ENCODE data around the gene OSBP2. TPM values are rescaled to one million over a fixed set of nuclear protein-coding genes. Genes with fewer than 3 reads are reported as not detected.

Gene OSBP2
- total and polyA plus RNA-seq, 9 donors: 1.3 to 5.1 (median 1.4) TPM

DNA sequence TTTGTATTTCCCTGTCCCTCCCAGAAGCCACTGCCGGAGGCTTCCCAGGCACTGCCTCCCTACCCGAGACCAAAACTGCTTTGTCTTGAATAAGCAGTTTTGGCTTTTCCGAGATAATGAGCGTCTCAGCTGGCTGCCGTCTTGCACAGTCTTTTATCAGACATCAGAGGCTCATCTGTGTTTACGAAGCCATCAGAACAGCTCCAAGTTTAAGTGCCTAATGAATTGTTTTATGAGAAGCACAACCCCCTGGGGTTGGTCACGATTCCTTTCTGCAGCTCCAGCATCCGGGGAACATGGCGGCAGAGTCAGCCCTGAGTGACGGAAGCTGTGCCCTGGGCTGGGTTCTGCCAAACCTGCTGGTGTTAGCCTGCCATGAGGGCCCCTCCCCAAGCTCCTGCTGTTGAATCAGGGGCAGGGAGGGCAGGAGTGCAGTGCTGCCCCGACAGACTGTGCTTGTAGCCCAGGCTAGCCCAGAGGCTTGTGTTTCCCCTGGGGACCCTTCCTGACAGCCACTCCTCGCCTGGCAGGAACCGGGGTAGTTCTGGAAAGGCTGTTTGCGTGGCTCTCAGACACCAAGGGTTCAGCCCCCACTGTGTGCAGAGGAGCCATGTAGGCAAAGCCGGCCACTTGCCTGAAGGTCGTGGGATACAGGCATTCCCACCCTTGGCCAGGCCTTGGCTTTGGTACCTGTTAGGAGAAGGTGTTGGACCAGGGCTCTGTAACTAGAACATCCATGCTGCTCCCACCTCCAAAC is 177.8 kb downstream of the OSBP2 start:
- no peak overlapping the region for H3K4me3 ChIP-seq
- H3K36me3 ChIP-seq: no peaks in the 10 kb centered on the region
- TF ChIP-seq, protein P1, sequence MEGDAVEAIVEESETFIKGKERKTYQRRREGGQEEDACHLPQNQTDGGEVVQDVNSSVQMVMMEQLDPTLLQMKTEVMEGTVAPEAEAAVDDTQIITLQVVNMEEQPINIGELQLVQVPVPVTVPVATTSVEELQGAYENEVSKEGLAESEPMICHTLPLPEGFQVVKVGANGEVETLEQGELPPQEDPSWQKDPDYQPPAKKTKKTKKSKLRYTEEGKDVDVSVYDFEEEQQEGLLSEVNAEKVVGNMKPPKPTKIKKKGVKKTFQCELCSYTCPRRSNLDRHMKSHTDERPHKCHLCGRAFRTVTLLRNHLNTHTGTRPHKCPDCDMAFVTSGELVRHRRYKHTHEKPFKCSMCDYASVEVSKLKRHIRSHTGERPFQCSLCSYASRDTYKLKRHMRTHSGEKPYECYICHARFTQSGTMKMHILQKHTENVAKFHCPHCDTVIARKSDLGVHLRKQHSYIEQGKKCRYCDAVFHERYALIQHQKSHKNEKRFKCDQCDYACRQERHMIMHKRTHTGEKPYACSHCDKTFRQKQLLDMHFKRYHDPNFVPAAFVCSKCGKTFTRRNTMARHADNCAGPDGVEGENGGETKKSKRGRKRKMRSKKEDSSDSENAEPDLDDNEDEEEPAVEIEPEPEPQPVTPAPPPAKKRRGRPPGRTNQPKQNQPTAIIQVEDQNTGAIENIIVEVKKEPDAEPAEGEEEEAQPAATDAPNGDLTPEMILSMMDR (IDR thresholded peaks at IDR 0.05): no peak
- TF ChIP-seq POLR2A (IDR thresholded peaks at IDR 0.05) (no peak), EP300 (IDR thresholded peaks at IDR 0.05) (no peak)
- intact Hi-C loops (cut with DNase I): no loop called here
- no peaks in the 10 kb centered on the region for H3K4me1 ChIP-seq (ENCODE audit: insufficient read depth)
- H3K9me3 ChIP-seq: no peaks in the 10 kb centered on the region
- 45 to 61% (median 59%) methylated on average over 16 of the region's 16 CpGs for WGBS, 3 donors
- no peak overlapping the region for H3K27ac ChIP-seq
- no peaks in the 10 kb centered on the region for H3K27me3 ChIP-seq
- DNase-seq: peak in 2 of 5 donors; percentile 4 to 14

GRCh38 chr22:30873086-30873650 is 178.5 kb downstream of the OSBP2 start:
- H3K9me3 ChIP-seq: no peaks in the 10 kb centered on the region
- WGBS, 3 donors: 94 to 95% (median 95%) methylated on average over 9 of the region's 9 CpGs
- no peak overlapping the region for H3K27ac ChIP-seq
- H3K36me3 ChIP-seq: no peaks in the 10 kb centered on the region
- no peak overlapping the region for H3K4me3 ChIP-seq
- DNase-seq: peak in 2 of 5 donors; percentile 6 to 7
- intact Hi-C loops (cut with DNase I): no loop called here
- no peaks in the 10 kb centered on the region for H3K27me3 ChIP-seq
- TF ChIP-seq POLR2A (IDR thresholded peaks at IDR 0.05): no peak
- no peak for TF ChIP-seq EP300 (IDR thresholded peaks at IDR 0.05)
- TF ChIP-seq, protein P1 (IDR thresholded peaks at IDR 0.05): no peak
- H3K4me1 ChIP-seq (ENCODE audit: insufficient read depth): no peaks in the 10 kb centered on the region

DNA sequence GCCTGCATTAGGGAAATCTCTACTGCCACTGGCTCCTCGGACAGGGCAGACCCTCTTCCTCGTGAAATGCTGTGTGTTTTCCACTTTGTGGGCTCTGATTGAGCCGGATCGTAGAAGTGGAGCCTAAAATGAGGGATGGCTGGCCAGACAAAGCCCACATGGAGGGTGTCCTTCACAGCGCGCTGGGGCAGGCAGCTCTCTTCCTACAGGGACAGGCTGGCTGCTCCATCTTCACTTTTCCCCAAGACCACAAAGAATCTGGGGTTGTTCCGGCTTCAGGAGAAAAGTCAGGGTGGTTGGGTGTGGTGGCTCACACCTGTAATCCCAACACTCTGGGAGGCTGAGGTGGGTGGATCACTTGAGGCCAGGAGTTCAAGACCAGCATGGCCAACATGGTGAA is 179.0 kb downstream of the OSBP2 start:
- Histone ChIP-seq H3K36me3 (no peaks in the 10 kb centered on the region), H3K4me3 (no peak overlapping the region), H3K4me1 (ENCODE audit: insufficient read depth) (no peaks in the 10 kb centered on the region), H3K27me3 (no peaks in the 10 kb centered on the region), H3K9me3 (no peaks in the 10 kb centered on the region), H3K27ac (no peak overlapping the region)
- 94 to 98% (median 94%) methylated on average over 6 to 7 of the region's 7 CpGs for WGBS, 3 donors
- TF ChIP-seq, protein P1 (IDR thresholded peaks at IDR 0.05): no peak
- no peak for TF ChIP-seq EP300 (IDR thresholded peaks at IDR 0.05)
- TF ChIP-seq POLR2A (IDR thresholded peaks at IDR 0.05): no peak
- DNase-seq: peak in 1 of 5 donors; percentile 3
- intact Hi-C loops (cut with DNase I): no loop called here

DNA sequence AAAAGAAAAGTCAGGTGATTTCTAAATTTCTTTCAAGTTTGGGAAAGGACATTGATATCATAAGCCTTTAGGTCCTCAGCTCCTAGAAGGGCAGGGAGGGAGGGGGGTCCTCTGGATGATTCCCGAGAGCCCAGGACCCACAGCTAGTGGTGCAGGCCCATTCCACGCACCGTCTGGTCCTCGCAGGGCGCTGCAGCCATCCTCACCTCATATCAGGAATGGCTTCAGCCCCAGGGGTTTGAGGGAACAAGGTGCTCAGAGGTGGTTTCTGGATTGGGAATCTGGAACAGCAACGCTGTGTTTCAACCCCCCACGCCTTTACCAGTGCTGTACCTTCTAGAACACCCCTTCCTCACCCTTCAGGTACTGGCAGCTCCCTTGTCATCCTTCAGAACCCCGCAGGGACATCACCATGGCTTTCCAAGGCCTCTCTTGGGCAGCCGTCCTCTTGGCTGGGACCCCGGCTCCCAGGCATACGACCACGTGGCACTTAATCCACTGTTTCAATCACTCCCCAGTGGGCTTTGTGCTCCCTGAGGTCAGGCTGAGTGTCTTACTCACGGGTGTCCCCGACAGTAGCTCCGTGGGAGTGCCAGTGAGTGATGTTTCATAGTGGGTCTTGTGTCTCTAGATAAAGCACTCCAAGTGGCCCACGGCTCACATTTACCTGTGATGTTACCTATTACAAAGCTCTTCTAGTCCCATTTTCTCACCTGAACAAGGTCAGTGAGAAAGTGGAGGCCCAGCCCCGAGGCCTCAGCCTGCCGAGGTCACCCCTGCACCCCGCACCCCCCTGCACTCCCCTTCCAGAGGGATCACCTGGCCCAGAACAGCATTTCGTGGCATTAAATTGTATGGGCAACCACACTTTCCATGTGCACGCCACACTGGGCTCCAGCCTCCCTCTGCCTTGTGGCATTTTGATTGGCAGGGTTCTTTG is 180.0 kb downstream of the OSBP2 start:
- WGBS, 3 donors: 81 to 86% (median 84%) methylated on average over 21 of the region's 21 CpGs
- Histone ChIP-seq H3K27me3 (no peaks in the 10 kb centered on the region), H3K4me1 (ENCODE audit: insufficient read depth) (no peaks in the 10 kb centered on the region), H3K36me3 (no peaks in the 10 kb centered on the region), H3K9me3 (no peaks in the 10 kb centered on the region), H3K27ac (no peak overlapping the region), H3K4me3 (no peak overlapping the region)
- intact Hi-C loops (cut with DNase I): no loop called here
- peak in 2 of 5 donors; percentile 5 to 7 for DNase-seq
- TF ChIP-seq, protein P1 (IDR thresholded peaks at IDR 0.05): no peak
- no peak for TF ChIP-seq EP300 (IDR thresholded peaks at IDR 0.05)
- no peak for TF ChIP-seq POLR2A (IDR thresholded peaks at IDR 0.05)
